GM12892 (cell line): ENCODE data around the gene CNPY1.

Experiments
- POLR2A ChIP-seq: IDR thresholded peaks from 2 replicates; pipeline ENCODE4 v1.6.1; 2011; ENCODE audit warnings: low read depth, low read length, control low read depth
- POLR2AphosphoS5 ChIP-seq: IDR thresholded peaks from 2 replicates; pipeline ENCODE4 v1.6.1; 2011; ENCODE audit warnings: low read depth, low read length, control low read depth
- TAF1 ChIP-seq: IDR thresholded peaks from 2 replicates; pipeline ENCODE4 v1.6.1; 2011; ENCODE audit warnings: low read depth, mild to moderate bottlenecking, control low read depth, low read length, borderline replicate concordance

DNA sequence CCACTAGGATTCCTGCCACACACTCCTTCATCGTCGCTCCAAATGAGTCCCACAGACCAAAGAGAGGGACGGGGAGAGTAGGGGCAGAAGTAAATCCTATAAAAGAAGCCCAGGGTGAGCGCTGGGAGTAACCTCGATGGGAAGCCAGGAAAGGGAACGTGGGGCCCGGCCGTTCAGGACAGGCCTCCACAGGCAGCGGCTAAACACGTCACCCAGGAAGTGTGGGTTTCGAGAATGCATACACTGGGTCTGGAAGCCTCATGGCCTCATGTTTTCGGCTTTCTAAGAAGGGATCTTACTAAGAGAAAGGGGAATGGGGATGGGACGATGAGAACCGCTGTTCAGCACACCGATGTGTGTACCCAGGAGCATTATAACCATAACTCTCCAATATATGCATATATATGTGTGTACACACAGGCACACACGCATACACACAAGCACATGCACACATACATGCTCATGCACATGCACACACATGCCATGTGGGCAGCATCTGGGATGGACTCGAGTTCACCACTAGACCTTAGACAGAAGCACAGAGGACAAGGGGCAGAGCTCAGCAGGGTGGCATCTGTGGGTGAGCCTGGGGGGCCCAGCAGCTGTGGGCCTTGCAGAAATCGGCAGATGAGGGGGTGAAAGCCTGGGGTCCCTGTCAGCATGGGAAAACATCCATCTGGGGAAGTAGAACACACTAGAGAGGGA is 14.8 kb upstream of the CNPY1 start:
- no peak for TF ChIP-seq POLR2A
- TF ChIP-seq POLR2AphosphoS5, result no peak
- no peak for TF ChIP-seq TAF1
